ENCODE results near the gene OR2S2.

The OR2S2 gene

GRCh38 chr9:35967042-35967441 lies 9.1 kb upstream of the OR2S2 start:
- POLR2A ChIA-PET: no interaction called here
- CTCF ChIA-PET: interaction anchor here (1.4 to 8.0 kb wide), 3 partner anchors 12 to 43 kb away, joined by 4 to 34 read pairs (median 4); no protein-coding TSS in a partner anchor
- no peak for TF ChIP-seq CTCF (IDR thresholded peaks at IDR 0.05; ENCODE audit: insufficient read depth, low read length, missing control alignments)
- no peak overlapping the region for H3K4me3 ChIP-seq (ENCODE audit: low read depth, low read length)
- no peak for DNase-seq (ENCODE audit: low read depth, low spot score)

GRCh38 chr9:35966433-35966832 lies 8.5 kb upstream of the OR2S2 start:
- TF ChIP-seq CTCF (IDR thresholded peaks at IDR 0.05; ENCODE audit: insufficient read depth, low read length, missing control alignments): no peak
- ChIA-PET CTCF (interaction anchor here (1.8 to 8.0 kb wide), 3 partner anchors 10 to 44 kb away, joined by 4 to 34 read pairs (median 5); no protein-coding TSS in a partner anchor), POLR2A (no interaction called here)
- DNase-seq (ENCODE audit: low read depth, low spot score): no peak
- H3K4me3 ChIP-seq (ENCODE audit: low read depth, low read length): no peak overlapping the region

- no peak overlapping the region for H3K4me3 ChIP-seq (ENCODE audit: low read depth, low read length)
- ChIA-PET POLR2A (no interaction called here), CTCF (interaction anchor here (0.9 to 8.0 kb wide), 10 partner anchors 8 to 226 kb away, joined by 3 to 34 read pairs (median 3); partner anchors contain the start of gene CLTA)
- no peak for TF ChIP-seq CTCF (IDR thresholded peaks at IDR 0.05; ENCODE audit: insufficient read depth, low read length, missing control alignments)
- no peak for DNase-seq (ENCODE audit: low read depth, low spot score)
Observed at GRCh38 chr9:35965011-35965410, 7.1 kb upstream of the OR2S2 start.

GRCh38 chr9:35962126-35962906 lies 4.4 kb upstream of the OR2S2 start:
- peak overlapping the region; percentile 45 for H3K4me3 ChIP-seq (ENCODE audit: low read depth, low read length)
- no peak for TF ChIP-seq CTCF (IDR thresholded peaks at IDR 0.05; ENCODE audit: insufficient read depth, low read length, missing control alignments)
- ChIA-PET POLR2A (interaction anchor here (0.6 to 1.8 kb wide), 8 partner anchors 10 to 228 kb away, joined by 3 to 6 read pairs (median 4); partner anchors contain the start of genes CLTA and RECK), CTCF (interaction anchor here (0.6 to 10.3 kb wide), 12 partner anchors 7 to 368 kb away, joined by 3 to 342 read pairs (median 4); no protein-coding TSS in a partner anchor)
- DNase-seq (ENCODE audit: low read depth, low spot score): peak; percentile 46

- POLR2A ChIA-PET: interaction anchor here (1.0 to 3.4 kb wide), 3 partner anchors 15 to 75 kb away, joined by 3 to 14 read pairs (median 7); no protein-coding TSS in a partner anchor
- no peak for TF ChIP-seq CTCF (IDR thresholded peaks at IDR 0.05; ENCODE audit: insufficient read depth, low read length, missing control alignments)
- no peak overlapping the region for H3K4me3 ChIP-seq (ENCODE audit: low read depth, low read length)
- CTCF ChIA-PET: interaction anchor here (1.0 to 10.3 kb wide), 15 partner anchors 11 to 288 kb away, joined by 3 to 342 read pairs (median 7); partner anchors contain the start of genes CLTA and RECK
- peak; percentile 61 for DNase-seq (ENCODE audit: low read depth, low spot score)
Observed at GRCh38 chr9:35960039-35960655, 2.2 kb upstream of the OR2S2 start.

GRCh38 chr9:35956651-35957050 lies 1.3 kb downstream of the OR2S2 start:
- TF ChIP-seq CTCF (IDR thresholded peaks at IDR 0.05; ENCODE audit: insufficient read depth, low read length, missing control alignments): no peak
- no peak for DNase-seq (ENCODE audit: low read depth, low spot score)
- POLR2A ChIA-PET: interaction anchor here (0.6 kb wide), 1 partner anchor 234 kb away, joined by 3 read pairs; the partner anchor contains the start of gene CLTA
- H3K4me3 ChIP-seq (ENCODE audit: low read depth, low read length): no peak overlapping the region
- CTCF ChIA-PET: interaction anchor here (0.6 to 10.3 kb wide), 31 partner anchors 9 to 1578 kb away, joined by 3 to 342 read pairs (median 4); no protein-coding TSS in a partner anchor
